ENCODE data around the gene SRRM5. TPM values are rescaled to one million over a fixed set of nuclear protein-coding genes. Genes with fewer than 3 reads are reported as not detected.
A peak's percentile ranks its signal among the peaks of the same experiment; 100 is the strongest.

The SRRM5 gene
- total and polyA plus RNA-seq, 5 donors = 0.23 to 0.34 (median 0.29) TPM; not detected in 1

DNA sequence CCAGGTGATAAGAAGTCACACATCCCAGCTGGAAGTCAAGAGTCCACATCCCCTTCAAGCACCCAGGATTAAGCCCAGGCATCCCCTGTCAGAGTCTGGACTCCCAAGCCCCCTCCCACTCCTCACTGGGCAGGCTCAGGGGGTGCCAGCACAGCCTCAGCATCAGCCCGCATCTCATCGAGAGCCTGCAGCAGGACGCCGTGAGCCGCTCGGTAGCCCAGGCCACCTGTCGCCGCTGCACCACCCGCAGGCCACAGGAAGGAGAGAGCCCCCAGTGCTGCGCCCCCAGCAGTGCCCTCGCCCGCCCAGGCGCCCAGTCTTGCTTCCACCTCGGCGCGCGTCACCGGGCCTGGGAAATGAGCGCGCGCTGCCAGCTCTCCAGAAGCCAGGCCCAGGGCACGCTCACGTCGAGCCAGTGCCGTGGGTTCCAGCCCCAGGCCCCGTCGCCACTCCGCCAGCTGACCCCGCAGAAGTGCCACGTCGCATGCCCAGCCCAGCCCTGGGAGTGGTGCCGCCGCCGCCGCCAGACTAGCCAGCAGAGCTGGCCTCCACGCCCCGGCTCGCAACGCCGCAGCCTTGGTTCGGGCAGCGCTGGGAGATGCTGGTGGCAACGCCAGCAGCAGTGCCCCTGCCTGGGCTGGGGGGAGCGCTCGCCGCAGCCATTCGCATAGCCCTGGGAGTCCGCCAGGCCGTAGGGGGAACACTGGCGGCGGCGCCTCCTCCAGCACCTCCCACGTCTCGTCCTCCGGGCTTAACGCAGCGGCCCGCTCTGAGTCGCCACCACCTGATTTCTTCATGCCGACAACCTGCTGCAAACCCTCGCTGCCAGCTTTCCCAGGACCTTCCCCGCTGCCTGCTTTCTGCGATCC, 19.8 kb upstream of the SRRM5 start:
- Histone ChIP-seq H3K9me3 (ENCODE audit: control insufficient read depth, low read length) (no peaks in the 10 kb centered on the region), H3K4me1 (ENCODE audit: control insufficient read depth, insufficient read depth, low read length) (peaks cover 4% of the 10 kb centered on the region), H3K4me3 (ENCODE audit: low read length) (no peak overlapping the region), H3K27ac (ENCODE audit: low read length) (no peak overlapping the region), H3K27me3 (ENCODE audit: control insufficient read depth, insufficient read depth) (no peaks in the 10 kb centered on the region)
- ATAC-seq = no peak
- intact Hi-C loops (cut with DNase I) = no loop called here
- DNase-seq = peak in 1 of 3 donors; percentile 53
- 94% methylated on average over 63 of the region's 63 CpGs for WGBS

DNA sequence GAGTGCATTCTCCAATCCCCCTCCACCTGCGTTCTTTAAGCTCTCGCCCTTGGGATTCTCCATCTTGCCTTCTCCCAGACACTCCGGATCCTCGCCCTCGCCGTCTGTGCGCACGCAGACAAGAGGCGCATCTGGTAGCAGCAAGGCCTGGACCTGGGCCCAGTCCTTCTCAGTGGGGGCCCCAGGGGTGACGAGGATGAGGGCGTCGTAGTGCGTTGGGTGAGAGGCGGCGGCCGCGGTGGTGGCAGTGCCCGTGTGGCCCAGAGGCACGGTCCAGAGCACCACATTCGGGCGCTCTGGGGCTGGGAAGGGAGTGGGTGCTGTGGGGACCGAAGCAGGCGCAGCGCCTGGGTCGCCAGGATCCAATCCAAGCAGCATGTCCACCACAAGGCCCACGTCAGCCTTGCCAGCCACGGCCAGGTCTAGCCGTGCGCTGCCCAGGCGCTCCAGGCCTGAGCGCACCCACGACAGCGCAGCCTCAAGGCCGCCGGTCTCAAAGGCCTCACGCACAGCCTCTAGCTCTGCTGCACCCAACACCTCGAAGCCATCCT, 19.0 kb upstream of the SRRM5 start:
- H3K27ac ChIP-seq (ENCODE audit: low read length) = no peak overlapping the region
- peaks cover 6% of the 10 kb centered on the region for H3K4me1 ChIP-seq (ENCODE audit: control insufficient read depth, insufficient read depth, low read length)
- no peak overlapping the region for H3K4me3 ChIP-seq (ENCODE audit: low read length)
- H3K9me3 ChIP-seq (ENCODE audit: control insufficient read depth, low read length) = no peaks in the 10 kb centered on the region
- ATAC-seq = no peak
- peak in 1 of 3 donors; percentile 57 for DNase-seq
- 94% methylated on average over 37 of the region's 37 CpGs for WGBS
- intact Hi-C loops (cut with DNase I) = no loop called here
- H3K27me3 ChIP-seq (ENCODE audit: control insufficient read depth, insufficient read depth) = no peaks in the 10 kb centered on the region

DNA sequence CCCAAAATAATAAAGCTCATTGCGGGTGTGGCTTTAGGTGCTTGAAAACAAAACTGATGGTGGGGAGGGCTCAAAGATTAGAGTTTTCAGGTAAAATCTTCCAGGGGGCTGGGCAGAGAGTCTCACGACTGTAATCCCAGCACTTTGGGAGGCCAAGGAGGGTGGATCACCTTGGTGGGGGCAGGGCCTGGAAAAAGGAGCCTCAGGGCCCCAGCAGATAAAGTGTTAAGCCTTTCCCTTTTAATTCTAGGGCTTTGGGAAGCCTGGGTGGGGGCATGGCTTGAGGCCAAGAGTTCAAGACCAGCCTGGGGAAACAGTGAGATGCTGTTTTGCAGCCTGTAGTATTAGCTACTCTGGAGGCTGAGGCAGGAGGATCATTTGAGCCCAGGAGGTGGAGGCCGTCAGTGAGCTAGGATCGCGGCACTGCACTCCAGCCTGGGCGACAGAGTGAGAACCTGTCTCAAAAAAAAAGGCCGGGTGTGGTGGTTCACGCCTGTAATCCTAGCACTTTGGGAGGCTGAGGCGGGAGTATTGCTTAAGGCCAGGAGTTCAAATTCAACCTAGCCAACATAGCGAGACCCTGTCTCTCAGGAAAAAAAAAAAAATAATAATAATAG, 17.7 kb upstream of the SRRM5 start:
- ATAC-seq (no peak), DNase-seq (no peak)
- WGBS = 89% methylated on average over 10 of the region's 10 CpGs
- H3K4me3 ChIP-seq (ENCODE audit: low read length) = peak overlapping the region; percentile 75
- no peaks in the 10 kb centered on the region for H3K9me3 ChIP-seq (ENCODE audit: control insufficient read depth, low read length)
- intact Hi-C loops (cut with DNase I) = no loop called here
- peaks cover 6% of the 10 kb centered on the region for H3K4me1 ChIP-seq (ENCODE audit: control insufficient read depth, insufficient read depth, low read length)
- no peaks in the 10 kb centered on the region for H3K27me3 ChIP-seq (ENCODE audit: control insufficient read depth, insufficient read depth)
- H3K27ac ChIP-seq (ENCODE audit: low read length) = no peak overlapping the region

- WGBS = 2% methylated on average over 64 of the region's 64 CpGs
- intact Hi-C loops (cut with DNase I) = no loop called here
- no peaks in the 10 kb centered on the region for H3K27me3 ChIP-seq (ENCODE audit: control insufficient read depth, insufficient read depth)
- H3K4me3 ChIP-seq (ENCODE audit: low read length) = peak overlapping the region; percentile 75
- H3K4me1 ChIP-seq (ENCODE audit: control insufficient read depth, insufficient read depth, low read length) = peaks cover 6% of the 10 kb centered on the region
- H3K27ac ChIP-seq (ENCODE audit: low read length) = peak overlapping the region; percentile 83
- DNase-seq (peak; percentile 51 to 79 (median 77)), ATAC-seq (peak; percentile 2 to 15)
- H3K9me3 ChIP-seq (ENCODE audit: control insufficient read depth, low read length) = no peaks in the 10 kb centered on the region
Measured at GRCh38 chr19:43594710-43595604, 16.9 kb upstream of the SRRM5 start.

DNA sequence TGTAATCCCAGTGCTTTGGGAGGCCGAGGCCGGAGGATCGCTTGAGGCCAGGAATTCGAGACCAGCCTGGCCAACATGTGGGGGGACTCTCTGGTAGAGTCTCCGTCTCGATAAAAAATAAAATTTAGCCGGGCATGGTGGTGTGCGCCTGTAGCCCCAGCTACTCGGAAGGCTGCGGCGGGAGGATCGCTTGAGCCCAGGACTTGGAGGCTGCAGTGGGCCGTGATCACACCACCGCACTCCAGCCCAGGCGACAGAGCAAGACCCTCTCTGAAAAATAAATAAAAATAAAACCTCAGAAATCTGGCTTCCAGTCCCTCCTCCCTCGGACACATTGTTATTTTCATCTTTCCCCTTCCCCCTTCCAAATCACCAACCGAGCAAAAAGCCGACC, 16.3 kb upstream of the SRRM5 start:
- H3K27ac ChIP-seq (ENCODE audit: low read length) = peak overlapping the region; percentile 83
- peaks cover 6% of the 10 kb centered on the region for H3K4me1 ChIP-seq (ENCODE audit: control insufficient read depth, insufficient read depth, low read length)
- no peak for DNase-seq
- H3K4me3 ChIP-seq (ENCODE audit: low read length) = peak overlapping the region; percentile 75
- intact Hi-C loops (cut with DNase I) = no loop called here
- WGBS = 2% methylated on average over 18 of the region's 18 CpGs
- no peaks in the 10 kb centered on the region for H3K27me3 ChIP-seq (ENCODE audit: control insufficient read depth, insufficient read depth)
- ATAC-seq = peak in 1 of 2 donors; percentile 37
- H3K9me3 ChIP-seq (ENCODE audit: control insufficient read depth, low read length) = no peaks in the 10 kb centered on the region

DNA sequence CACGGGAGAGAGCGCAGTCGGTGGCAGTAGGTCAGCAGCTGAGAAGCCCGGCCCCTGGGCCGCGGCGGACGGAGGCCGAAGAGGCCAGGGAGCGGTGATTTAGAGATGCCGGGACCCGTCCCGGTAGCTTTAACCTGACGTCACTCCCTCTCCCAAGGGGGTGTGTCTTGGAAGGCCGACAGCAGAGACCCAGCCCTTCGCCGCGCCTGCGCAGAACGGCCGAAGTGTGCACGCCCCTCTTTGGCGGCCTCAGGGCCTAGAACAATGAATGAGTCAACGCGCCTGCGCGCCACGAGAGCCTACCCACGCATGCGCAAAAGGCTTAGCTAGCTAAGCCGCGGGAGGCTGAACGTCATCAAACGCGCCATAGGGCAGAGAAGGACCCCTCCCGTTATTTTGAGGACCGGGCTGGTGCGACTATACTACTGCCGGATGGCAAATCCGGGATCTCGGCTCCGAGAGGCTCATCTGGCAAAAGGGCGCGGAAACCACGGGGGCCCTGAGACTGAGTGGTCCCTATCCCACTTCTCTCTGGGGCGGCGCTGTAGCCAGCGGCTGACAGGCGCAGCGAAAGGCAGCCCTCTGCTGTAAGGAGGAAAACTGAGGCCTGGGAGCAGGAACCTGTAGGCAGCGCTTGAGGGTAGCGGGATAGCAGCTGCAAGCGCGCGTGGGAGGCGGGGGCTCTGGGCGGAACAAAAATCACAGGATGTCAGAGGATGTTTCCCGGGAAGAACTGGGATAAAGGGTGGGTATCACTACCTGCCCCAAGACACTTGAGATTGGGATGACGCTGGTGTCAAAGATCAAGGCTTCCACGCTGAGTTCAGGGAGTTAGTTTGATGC, 15.7 kb upstream of the SRRM5 start, which contains the start of the genes IRGQ and ZNF576:
TSS of gene IRGQ (minus strand) at position 136 of the 843 bp plus-strand sequence. CDS start 796 bp downstream, outside the sequence.
TSS of gene ZNF576 (plus strand) at position 597 of the 843 bp plus-strand sequence. CDS start 514 bp downstream, outside the sequence.
- Histone ChIP-seq H3K4me3 (ENCODE audit: low read length) (peak within 1 kb of the TSS; percentile 82), H3K9me3 (ENCODE audit: control insufficient read depth, low read length) (no peaks in the 10 kb centered on the region), H3K4me1 (ENCODE audit: control insufficient read depth, insufficient read depth, low read length) (peaks cover 6% of the 10 kb centered on the region), H3K27me3 (ENCODE audit: control insufficient read depth, insufficient read depth) (no peaks in the 10 kb centered on the region), H3K27ac (ENCODE audit: low read length) (peak within 1 kb of the TSS; percentile 100)
- ATAC-seq (peak; percentile 93 to 95), DNase-seq (peak; percentile 100)
- under 1% methylated on average over 60 of the region's 60 CpGs for WGBS
- intact Hi-C loops (cut with DNase I) = loop anchor here in 1 of 4 donors (2.0 kb wide), 1 partner anchor 21 kb away; the partner anchor contains the start of genes PINLYP and XRCC1

DNA sequence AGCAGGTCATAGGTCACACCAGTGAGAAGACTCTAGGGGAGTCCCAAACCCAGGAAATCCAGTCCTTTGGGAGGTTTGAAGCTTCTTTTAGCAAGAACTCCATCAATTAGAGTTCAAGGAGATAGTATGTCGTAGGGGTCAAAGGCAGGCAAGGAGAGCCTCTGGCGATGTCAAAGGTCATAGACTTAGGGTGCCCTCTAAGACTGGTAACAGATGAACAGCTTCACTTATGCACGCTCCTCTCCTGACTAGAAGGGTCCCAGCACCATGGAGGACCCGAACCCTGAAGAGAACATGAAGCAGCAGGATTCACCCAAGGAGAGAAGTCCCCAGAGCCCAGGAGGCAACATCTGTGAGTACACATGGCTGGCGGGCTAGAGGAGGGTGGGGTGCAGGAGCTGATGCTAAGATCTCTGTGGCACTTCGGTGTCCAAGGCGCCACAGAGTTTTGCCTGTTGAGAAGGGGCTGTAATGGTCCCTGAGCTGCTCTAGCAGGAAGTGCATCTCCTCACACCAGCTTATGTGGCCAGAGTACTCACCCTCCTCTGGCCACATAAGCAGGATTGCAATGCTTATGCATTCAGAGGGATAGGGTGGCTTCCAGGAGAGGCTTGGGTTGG, 14.9 kb upstream of the SRRM5 start:
- intact Hi-C loops (cut with DNase I) = loop anchor here in 1 of 4 donors (2.0 kb wide), 1 partner anchor 22 kb away; the partner anchor contains the start of genes PINLYP and XRCC1
- H3K4me1 ChIP-seq (ENCODE audit: control insufficient read depth, insufficient read depth, low read length) = peaks cover 6% of the 10 kb centered on the region

GRCh38 chr19:43597876-43598275, 14.0 kb upstream of the SRRM5 start:
- intact Hi-C loops (cut with DNase I) = loop anchor here in 1 of 4 donors (2.0 kb wide), 1 partner anchor 23 kb away; the partner anchor contains the start of genes PINLYP and XRCC1
- ATAC-seq = no peak
- Histone ChIP-seq H3K9me3 (ENCODE audit: control insufficient read depth, low read length) (no peaks in the 10 kb centered on the region), H3K4me1 (ENCODE audit: control insufficient read depth, insufficient read depth, low read length) (peaks cover 6% of the 10 kb centered on the region), H3K4me3 (ENCODE audit: low read length) (no peak overlapping the region), H3K27ac (ENCODE audit: low read length) (no peak overlapping the region), H3K27me3 (ENCODE audit: control insufficient read depth, insufficient read depth) (no peaks in the 10 kb centered on the region)
- no peak for DNase-seq
- 44% methylated on average over 5 of the region's 5 CpGs for WGBS

More for the DNA sequence above, 14.9 kb upstream of the SRRM5 start:
- Histone ChIP-seq H3K4me3 (ENCODE audit: low read length) (peak overlapping the region; percentile 82), H3K27ac (ENCODE audit: low read length) (peak overlapping the region; percentile 100), H3K9me3 (ENCODE audit: control insufficient read depth, low read length) (no peaks in the 10 kb centered on the region), H3K27me3 (ENCODE audit: control insufficient read depth, insufficient read depth) (no peaks in the 10 kb centered on the region)
- DNase-seq (peak in 2 of 3 donors; percentile 48 to 62), ATAC-seq (no peak)
- WGBS = 23% methylated on average over 7 of the region's 7 CpGs

- DNase-seq (peak in 1 of 3 donors; percentile 53), ATAC-seq (no peak)
- intact Hi-C loops (cut with DNase I) = no loop called here
- H3K9me3 ChIP-seq (ENCODE audit: control insufficient read depth, low read length) = no peaks in the 10 kb centered on the region
- WGBS = 91% methylated on average over 19 of the region's 19 CpGs
- peaks cover 6% of the 10 kb centered on the region for H3K4me1 ChIP-seq (ENCODE audit: control insufficient read depth, insufficient read depth, low read length)
- no peak overlapping the region for H3K4me3 ChIP-seq (ENCODE audit: low read length)
- no peak overlapping the region for H3K27ac ChIP-seq (ENCODE audit: low read length)
- H3K27me3 ChIP-seq (ENCODE audit: control insufficient read depth, insufficient read depth) = no peaks in the 10 kb centered on the region
Measured at GRCh38 chr19:43598445-43599240, 13.2 kb upstream of the SRRM5 start.
